NCI-H146 treated with DMSO at 0.1 percent for 48 hours (cell line): ENCODE results near the gene GALNT15.

Experiments
- DNase-seq: peaks from one replicate; lab custom pipeline; 2025; ENCODE audit not compliant: unreplicated experiment; lab: John Stamatoyannopoulos, UW

The GALNT15 gene

DNA sequence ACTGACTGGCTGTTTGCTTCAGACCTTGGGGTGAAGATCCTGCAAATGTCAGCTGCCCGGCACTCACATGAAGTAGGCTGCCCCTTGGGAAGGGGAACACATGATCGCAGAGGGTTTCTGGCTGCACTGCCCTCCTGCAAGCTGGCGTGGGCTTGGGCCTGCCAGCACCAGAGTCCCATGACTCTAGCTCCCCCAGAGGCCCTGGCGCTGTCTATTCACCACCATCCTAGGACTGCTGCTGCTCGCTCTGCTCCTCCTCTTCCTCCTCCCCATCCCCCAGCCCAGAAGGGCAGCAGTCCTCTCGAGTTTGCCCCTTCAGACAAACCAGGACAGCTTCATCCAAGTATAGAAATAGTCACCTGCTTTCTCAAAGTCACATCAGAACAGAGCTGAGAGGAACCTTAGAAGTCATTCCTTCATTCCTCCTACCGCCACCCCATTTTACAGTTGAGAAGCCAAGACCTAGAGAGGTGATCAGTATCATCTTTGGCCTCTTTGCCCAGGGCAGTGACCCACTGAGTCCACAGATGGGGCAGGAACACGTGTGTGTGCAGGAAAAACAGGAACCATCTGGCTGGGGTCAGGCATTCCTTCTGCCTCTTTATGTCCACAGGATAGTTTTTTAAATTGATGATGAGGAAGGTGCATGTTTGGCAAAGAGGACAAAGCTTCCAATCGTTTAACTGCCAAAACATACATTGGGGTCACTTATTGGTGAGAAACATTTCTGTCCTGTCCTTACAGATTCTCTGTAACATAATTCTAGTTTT, 77.0 kb downstream of the GALNT15 start:
- no peak for DNase-seq

GRCh38 chr3:16252243-16252978, 77.9 kb downstream of the GALNT15 start:
- no peak for DNase-seq

DNA sequence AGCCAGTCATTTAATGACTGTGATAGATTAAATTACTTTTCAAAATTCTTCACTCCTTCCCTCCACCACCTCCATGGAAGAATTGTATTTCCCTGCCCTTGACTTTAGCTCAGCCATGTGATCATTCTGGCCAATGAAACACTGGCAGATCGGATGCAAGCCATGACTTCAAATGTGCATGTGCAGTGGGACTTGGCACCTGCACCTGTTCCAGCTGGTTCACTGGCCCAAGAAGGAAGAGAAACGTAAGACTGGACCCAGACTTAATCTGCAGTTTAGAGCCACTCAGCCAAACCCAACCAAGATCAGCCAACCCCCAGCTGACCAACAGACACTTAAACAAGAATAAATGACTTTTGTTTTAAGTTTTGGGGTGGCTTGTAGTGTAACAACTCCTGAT, 78.5 kb downstream of the GALNT15 start:
- no peak for DNase-seq

DNA sequence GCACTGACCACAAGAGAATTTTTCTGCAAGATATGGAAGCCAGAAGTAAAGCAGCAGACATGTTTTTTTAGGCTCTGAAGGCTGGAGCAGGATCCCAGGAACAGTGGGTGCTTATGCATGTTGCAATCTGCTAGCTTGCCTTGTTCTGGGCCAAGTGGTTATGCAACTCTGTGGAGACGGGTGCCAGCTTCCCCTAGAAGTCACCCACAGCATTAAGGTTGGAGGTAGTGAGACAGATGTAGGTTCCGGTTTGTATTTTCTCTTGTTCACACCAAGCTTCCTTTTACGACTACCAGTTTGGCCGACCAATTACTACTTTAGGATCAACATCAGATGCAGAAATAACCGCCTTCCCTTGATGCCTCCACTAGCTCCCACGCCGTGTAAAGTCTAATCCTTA, 79.1 kb downstream of the GALNT15 start:
- no peak for DNase-seq

GRCh38 chr3:16254916-16255315, 80.4 kb downstream of the GALNT15 start:
- peak; percentile 13 for DNase-seq

GRCh38 chr3:16255326-16255725, 80.8 kb downstream of the GALNT15 start:
- no peak for DNase-seq

DNA sequence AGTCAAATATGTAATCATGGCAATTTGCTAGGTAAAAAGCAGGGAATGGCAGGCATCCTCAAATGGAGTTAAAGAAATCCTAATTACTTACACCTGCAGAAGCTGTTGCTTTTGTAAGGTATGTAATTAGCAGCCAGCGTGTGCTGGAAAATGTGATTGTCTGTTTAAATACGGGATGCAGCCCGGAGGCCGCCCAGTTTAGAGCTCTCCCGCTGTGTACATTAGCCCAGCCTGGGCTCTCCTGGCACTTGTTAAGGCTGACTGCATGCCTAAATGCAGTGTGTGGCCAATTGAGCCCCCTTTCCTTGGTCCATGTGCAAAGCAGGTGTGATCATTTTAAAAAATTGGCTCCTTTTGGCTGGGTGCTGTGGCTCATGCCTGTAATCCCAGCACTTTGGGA, 81.2 kb downstream of the GALNT15 start:
- DNase-seq, result peak; percentile 88

GRCh38 chr3:16257309-16257708, 82.8 kb downstream of the GALNT15 start:
- DNase-seq, result no peak

- no peak for DNase-seq
Observed at GRCh38 chr3:16258177-16258576, 83.7 kb downstream of the GALNT15 start.

GRCh38 chr3:16258866-16259265, 84.4 kb downstream of the GALNT15 start:
- DNase-seq, result no peak

- no peak for DNase-seq
Observed at GRCh38 chr3:16260046-16260445, 85.6 kb downstream of the GALNT15 start.

DNA sequence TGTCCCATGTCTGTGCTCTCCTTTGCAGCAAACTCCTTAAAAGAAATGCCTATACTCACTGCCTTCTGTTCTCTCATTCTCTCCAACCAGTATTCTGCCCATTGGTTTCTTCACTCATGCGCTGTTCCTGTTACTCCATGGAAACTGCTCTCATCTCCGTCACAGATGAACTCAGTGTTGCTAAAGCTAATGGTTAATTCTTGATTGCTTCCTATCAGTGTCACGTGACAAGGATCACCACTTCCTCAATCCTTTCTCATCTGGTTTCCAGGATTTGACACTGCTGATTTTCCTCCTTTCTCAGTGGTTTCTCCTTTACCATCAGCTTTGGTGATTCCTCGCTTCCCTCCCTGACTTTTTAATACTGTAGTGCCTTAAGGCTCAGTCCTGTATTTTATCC, 87.7 kb downstream of the GALNT15 start:
- DNase-seq, result no peak

DNA sequence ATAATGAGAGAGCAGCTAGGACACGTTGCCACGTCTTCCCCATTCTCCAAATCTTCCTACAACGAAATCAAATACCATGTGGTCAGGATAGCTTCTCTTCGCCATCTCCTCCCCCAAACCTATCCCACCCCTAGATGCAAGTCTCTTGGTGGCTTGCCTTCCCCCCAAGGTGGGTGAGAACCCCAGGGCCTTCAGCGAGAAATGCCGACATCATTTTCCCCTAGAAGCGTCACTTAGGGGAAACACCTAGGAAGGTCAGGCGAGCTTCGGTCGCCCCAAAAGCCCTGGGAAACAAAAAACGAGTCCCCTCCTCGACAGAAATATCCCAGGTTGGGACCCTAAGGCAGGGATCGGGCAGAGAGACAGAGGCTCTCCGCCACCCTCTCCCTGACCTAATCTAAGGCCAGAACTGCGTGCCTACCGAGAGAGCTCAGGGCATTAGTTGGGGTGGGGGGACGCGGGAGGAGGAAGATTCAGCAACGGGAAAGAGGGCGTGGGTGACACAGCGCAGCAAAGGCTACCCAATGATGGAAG, 89.8 kb downstream of the GALNT15 start:
- no peak for DNase-seq

GRCh38 chr3:16264708-16265454, 90.4 kb downstream of the GALNT15 start, which contains the start of the genes DPH3 and OXNAD1:
Gene DPH3 (minus strand): TSS chr3:16264943. CDS start chr3:16264876, 67 bp downstream.
Gene OXNAD1 (plus strand): TSS chr3:16265212. CDS start chr3:16270953, 5,741 bp downstream.
- peak; percentile 93 for DNase-seq

- DNase-seq, result no peak
Observed at GRCh38 chr3:16265455-16265786, 90.9 kb downstream of the GALNT15 start.

GRCh38 chr3:16266714-16267113, 92.2 kb downstream of the GALNT15 start:
- no peak for DNase-seq

DNA sequence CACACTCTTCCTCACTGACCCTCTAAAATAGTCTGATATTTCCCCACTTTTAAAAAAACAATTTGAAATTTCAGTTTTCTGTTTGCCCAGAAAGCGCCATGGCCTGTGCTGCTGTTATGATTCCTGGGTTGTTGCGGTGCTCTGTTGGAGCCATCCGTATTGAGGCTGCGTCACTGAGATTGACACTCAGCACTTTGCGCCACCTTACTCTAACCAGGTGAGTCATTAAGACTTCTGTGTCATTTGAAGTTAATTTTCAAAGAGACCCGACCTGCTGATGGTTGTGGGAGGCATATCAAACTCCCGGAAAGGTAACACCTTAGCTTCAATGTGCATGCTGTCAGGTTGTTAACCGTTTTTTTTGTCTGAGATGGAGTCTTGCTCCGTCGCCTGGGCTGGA, 96.4 kb downstream of the GALNT15 start:
- DNase-seq, result no peak

GRCh38 chr3:16272588-16272987, 98.1 kb downstream of the GALNT15 start:
- no peak for DNase-seq

- no peak for DNase-seq
Observed at GRCh38 chr3:16273867-16274266, 99.4 kb downstream of the GALNT15 start.

- no peak for DNase-seq
Observed at GRCh38 chr3:16277471-16277870, 103.0 kb downstream of the GALNT15 start.

DNA sequence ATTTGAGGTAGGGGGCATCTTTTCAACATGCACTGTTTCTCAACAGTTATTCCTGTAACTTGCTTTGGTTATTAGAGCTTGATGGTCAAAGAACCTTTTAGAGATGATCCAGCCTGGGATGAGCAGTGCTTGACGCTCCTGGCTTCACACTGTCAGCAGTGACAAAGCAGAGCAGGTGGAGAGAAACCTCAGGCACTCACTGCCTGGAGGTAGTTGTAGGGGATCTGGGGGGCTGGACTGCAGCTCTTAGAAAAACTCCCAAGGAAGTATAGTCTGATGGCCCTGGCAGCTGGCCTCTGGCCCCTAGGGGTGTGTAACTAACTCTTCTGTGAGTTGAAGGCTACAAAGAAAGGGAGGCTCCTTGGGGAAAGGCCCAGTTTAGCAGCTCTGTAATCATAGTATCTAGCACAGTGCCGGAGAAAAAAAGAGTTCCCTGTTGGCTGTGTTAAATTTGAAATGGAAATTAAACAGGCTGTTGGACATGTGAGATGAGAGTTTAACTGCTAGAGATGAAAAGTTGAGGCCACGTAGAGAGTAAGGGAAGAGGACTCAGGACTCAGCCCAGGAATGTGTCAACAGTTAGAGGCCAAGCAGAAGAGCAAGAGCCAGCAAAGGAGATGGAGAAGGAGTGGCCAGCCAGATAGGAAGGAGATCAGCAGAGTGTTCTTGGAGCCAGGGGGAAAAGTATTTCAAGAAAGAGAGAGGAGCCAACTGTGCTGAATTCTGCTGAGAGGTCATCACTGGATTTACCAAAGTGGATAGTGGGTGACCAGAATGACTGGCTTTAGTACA, 104.7 kb downstream of the GALNT15 start:
- DNase-seq, result no peak
